Osteoblast (primary cell): ENCODE data around the gene GRIA4. TPM values are rescaled to one million over a fixed set of nuclear protein-coding genes. Genes with fewer than 3 reads are reported as not detected.

Experiments
- DNase-seq: peaks from one replicate; pipeline ENCODE4 v3.0.0; 2011; ENCODE audit warnings: low spot score, mixed read lengths; ENCODE audit not compliant: insufficient read length; ENCODE audit errors: missing footprints
- H2AFZ ChIP-seq: 2 replicates; pipeline ENCODE4 v1.6.0; 2011; ENCODE audit warnings: mild to moderate bottlenecking, low read length
- H3K27ac ChIP-seq: 2 replicates; pipeline ENCODE4 v1.5.1; 2011; ENCODE audit warnings: mild to moderate bottlenecking, low read depth, low read length, moderate library complexity
- H3K27me3 ChIP-seq: 2 replicates; pipeline ENCODE4 v1.6.0; 2012; ENCODE audit warnings: mild to moderate bottlenecking, control low read depth, inconsistent platforms, low read length, moderate library complexity; ENCODE audit not compliant: insufficient read depth
- H3K36me3 ChIP-seq: 2 replicates; pipeline ENCODE4 v1.5.1; 2011; ENCODE audit warnings: mild to moderate bottlenecking, low read length, control low read depth, moderate library complexity; ENCODE audit not compliant: insufficient read depth
- H3K4me1 ChIP-seq: 2 replicates; pipeline ENCODE4 v1.5.1; 2011; ENCODE audit warnings: mild to moderate bottlenecking, low read length, control low read depth, moderate library complexity; ENCODE audit not compliant: insufficient read depth
- H3K4me2 ChIP-seq: 2 replicates; pipeline ENCODE4 v1.6.0; 2011; ENCODE audit warnings: mild to moderate bottlenecking, low read length; ENCODE audit not compliant: insufficient read depth
- H3K4me3 ChIP-seq: fragments of 200-600 bp; sonication (generic); 3 replicates; pipeline ENCODE4 v1.5.1; 2012; ENCODE audit warnings: mild to moderate bottlenecking, low read length, inconsistent platforms; ENCODE audit not compliant: insufficient read depth
- H3K79me2 ChIP-seq: 2 replicates; pipeline ENCODE4 v1.6.0; 2012; ENCODE audit warnings: mild to moderate bottlenecking, low read length, control low read depth, inconsistent platforms; ENCODE audit not compliant: insufficient read depth
- H3K9me3 ChIP-seq: 2 replicates; pipeline ENCODE4 v1.5.1; 2011; ENCODE audit warnings: low read depth, low read length, control low read depth
- H4K20me1 ChIP-seq: 2 replicates; pipeline ENCODE4 v1.6.0; 2012; ENCODE audit warnings: mild to moderate bottlenecking, low read length, control low read depth; ENCODE audit not compliant: insufficient read depth
- CTCF ChIP-seq: IDR thresholded peaks from 2 replicates; pipeline ENCODE4 v1.5.1; 2011; ENCODE audit warnings: mild to moderate bottlenecking, low read depth, low read length, moderate library complexity; ENCODE audit errors: extremely low read depth
- total RNA-seq: library from RNA; depleted of rRNA; stranded (reverse); fragments of >200 nt; gene quantifications from 2 replicates; pipeline ENCODE4 v1.2.3, GENCODE V29; 2012

Gene GRIA4
- total RNA-seq, 1 donor = not detected

DNA sequence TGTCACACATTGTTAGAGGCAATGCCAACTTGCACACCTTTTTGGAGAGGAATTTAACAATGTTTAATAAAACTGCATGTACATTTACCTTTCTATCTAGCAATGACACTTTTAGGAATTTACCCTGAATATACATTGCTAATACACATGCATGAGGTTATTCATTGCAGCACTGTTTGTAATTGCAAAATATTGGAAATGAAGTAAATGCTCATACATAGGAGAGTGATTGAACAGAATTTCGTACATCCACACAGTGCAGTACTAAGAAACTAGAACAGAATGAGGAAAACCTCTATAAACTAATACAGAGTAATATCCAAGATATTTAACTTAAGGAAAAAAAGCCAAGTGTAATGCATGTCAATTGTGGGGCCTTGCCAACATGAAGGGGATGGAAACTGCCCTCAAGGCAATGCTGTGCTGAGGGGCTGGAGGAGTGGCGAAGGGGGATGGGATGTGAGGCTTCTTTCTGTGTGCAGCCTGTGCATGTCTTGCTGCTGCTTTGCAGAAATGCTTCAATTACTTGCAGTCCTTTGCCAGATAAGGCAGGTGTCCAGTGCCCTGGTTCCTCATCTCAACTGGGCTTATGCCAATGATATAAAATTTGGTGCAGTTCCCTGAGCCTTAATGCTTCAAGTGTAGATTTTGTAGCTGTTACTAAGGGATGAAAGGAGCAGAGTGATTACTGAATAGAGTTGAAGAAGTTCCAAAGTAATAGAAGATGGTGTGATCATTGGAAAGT lies 96.1 kb downstream of the GRIA4 start:
- H3K79me2 ChIP-seq = no peaks in the 10 kb centered on the region
- no peaks in the 10 kb centered on the region for H3K9me3 ChIP-seq
- H3K4me3 ChIP-seq = no peak overlapping the region
- H3K4me1 ChIP-seq = no peaks in the 10 kb centered on the region
- TF ChIP-seq CTCF = no peak
- H2AFZ ChIP-seq = no peak overlapping the region
- H4K20me1 ChIP-seq = no peaks in the 10 kb centered on the region
- H3K4me2 ChIP-seq = no peak overlapping the region
- no peak overlapping the region for H3K27ac ChIP-seq
- no peak for DNase-seq
- no peaks in the 10 kb centered on the region for H3K36me3 ChIP-seq
- H3K27me3 ChIP-seq = no peaks in the 10 kb centered on the region

- no peak for DNase-seq
- Histone ChIP-seq H3K9me3 (no peaks in the 10 kb centered on the region), H3K4me1 (no peaks in the 10 kb centered on the region), H3K27me3 (no peaks in the 10 kb centered on the region), H3K36me3 (no peaks in the 10 kb centered on the region), H3K79me2 (no peaks in the 10 kb centered on the region), H4K20me1 (no peaks in the 10 kb centered on the region), H3K27ac (no peak overlapping the region), H2AFZ (no peak overlapping the region), H3K4me3 (no peak overlapping the region), H3K4me2 (no peak overlapping the region)
- TF ChIP-seq CTCF = no peak
Observed at GRCh38 chr11:105713106-105713505, 103.2 kb downstream of the GRIA4 start.

- H2AFZ ChIP-seq = no peak overlapping the region
- no peaks in the 10 kb centered on the region for H3K4me1 ChIP-seq
- H3K27ac ChIP-seq = no peak overlapping the region
- no peaks in the 10 kb centered on the region for H3K36me3 ChIP-seq
- H3K79me2 ChIP-seq = no peaks in the 10 kb centered on the region
- H3K27me3 ChIP-seq = no peaks in the 10 kb centered on the region
- no peaks in the 10 kb centered on the region for H3K9me3 ChIP-seq
- TF ChIP-seq CTCF = no peak
- H3K4me2 ChIP-seq = no peak overlapping the region
- H3K4me3 ChIP-seq = no peak overlapping the region
- no peak for DNase-seq
- H4K20me1 ChIP-seq = no peaks in the 10 kb centered on the region
Observed at GRCh38 chr11:105713696-105714095, 103.8 kb downstream of the GRIA4 start.

- no peak for DNase-seq
- Histone ChIP-seq H3K4me3 (no peak overlapping the region), H3K27ac (no peak overlapping the region), H2AFZ (no peak overlapping the region), H4K20me1 (no peaks in the 10 kb centered on the region), H3K9me3 (no peaks in the 10 kb centered on the region), H3K36me3 (no peaks in the 10 kb centered on the region), H3K79me2 (no peaks in the 10 kb centered on the region), H3K4me2 (no peak overlapping the region), H3K27me3 (no peaks in the 10 kb centered on the region), H3K4me1 (no peaks in the 10 kb centered on the region)
- TF ChIP-seq CTCF = no peak
Observed at GRCh38 chr11:105718641-105719040, 108.8 kb downstream of the GRIA4 start.
